GM19452 (cell line): ENCODE measurements around the gene CYB561A3.
"Not testable (repeated sequence)": the region's sequence is repeated elsewhere in the genome, so short reads cannot be mapped to it uniquely, and the experiment has no call there.

Experiments
- ATAC-seq: cut with Tn5 transposase; IDR thresholded peaks from one replicate; pipeline ENCODE4 v1.9.1; 2021; ENCODE audit not compliant: unreplicated experiment

CYB561A3 gene

GRCh38 chr11:61361741-61362541 lies at the start of gene CYB561A3, which contains the start of gene TMEM138:
Gene CYB561A3, minus strand, starts transcription at chr11:61361882. Its CDS starts 5,169 bp downstream, at chr11:61356713.
Gene TMEM138, plus strand, starts transcription at chr11:61362374. Its CDS starts 2,017 bp downstream, at chr11:61364391.
- peak; percentile 79 for ATAC-seq

GRCh38 chr11:61406991-61407728 lies 45.5 kb upstream of the CYB561A3 start:
- ATAC-seq = no peak

GRCh38 chr11:61406067-61406466 lies 44.4 kb upstream of the CYB561A3 start:
- ATAC-seq = no peak

GRCh38 chr11:61404641-61405040 lies 43.0 kb upstream of the CYB561A3 start:
- ATAC-seq = no peak

GRCh38 chr11:61404103-61404502 lies 42.4 kb upstream of the CYB561A3 start:
- ATAC-seq = no peak

GRCh38 chr11:61403658-61404057 lies 42.0 kb upstream of the CYB561A3 start:
- no peak for ATAC-seq

- ATAC-seq = no peak
Observed at GRCh38 chr11:61401573-61401972, 39.9 kb upstream of the CYB561A3 start.

- no peak for ATAC-seq
Observed at GRCh38 chr11:61401173-61401572, 39.5 kb upstream of the CYB561A3 start.

- no peak for ATAC-seq
Observed at GRCh38 chr11:61392981-61393595, 31.4 kb upstream of the CYB561A3 start.

GRCh38 chr11:61390161-61390560 lies 28.5 kb upstream of the CYB561A3 start:
- no peak for ATAC-seq

GRCh38 chr11:61384271-61385242 lies 22.9 kb upstream of the CYB561A3 start:
- ATAC-seq = no peak

- not testable (repeated sequence) for ATAC-seq
Observed at GRCh38 chr11:61383859-61384258, 22.2 kb upstream of the CYB561A3 start.

GRCh38 chr11:61380884-61381283 lies 19.2 kb upstream of the CYB561A3 start:
- no peak for ATAC-seq

GRCh38 chr11:61378713-61379313 lies 17.1 kb upstream of the CYB561A3 start:
- no peak for ATAC-seq

- ATAC-seq = no peak
Observed at GRCh38 chr11:61377461-61378160, 15.9 kb upstream of the CYB561A3 start.

- ATAC-seq = no peak
Observed at GRCh38 chr11:61375761-61376108, 14.1 kb upstream of the CYB561A3 start.

- no peak for ATAC-seq
Observed at GRCh38 chr11:61372659-61373420, 11.2 kb upstream of the CYB561A3 start.

GRCh38 chr11:61370349-61371005 lies 8.8 kb upstream of the CYB561A3 start:
- no peak for ATAC-seq
